GM08714 (cell line): ENCODE measurements around the gene EFNA4.

Source experiments
- H3K4me3 ChIP-seq: fragments of 200-500 bp; sonication (Bioruptor generic); 2 replicates; pipeline ENCODE4 v1.5.1; 2014; ENCODE audit warnings: mild to moderate bottlenecking, low read length, inconsistent platforms
- ZNF274 ChIP-seq: IDR thresholded peaks from 2 replicates; pipeline ENCODE4 v1.6.1; 2012; ENCODE audit warnings: mild to moderate bottlenecking, low read depth, low read length

The EFNA4 gene, protein sequence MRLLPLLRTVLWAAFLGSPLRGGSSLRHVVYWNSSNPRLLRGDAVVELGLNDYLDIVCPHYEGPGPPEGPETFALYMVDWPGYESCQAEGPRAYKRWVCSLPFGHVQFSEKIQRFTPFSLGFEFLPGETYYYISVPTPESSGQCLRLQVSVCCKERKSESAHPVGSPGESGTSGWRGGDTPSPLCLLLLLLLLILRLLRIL

DNA sequence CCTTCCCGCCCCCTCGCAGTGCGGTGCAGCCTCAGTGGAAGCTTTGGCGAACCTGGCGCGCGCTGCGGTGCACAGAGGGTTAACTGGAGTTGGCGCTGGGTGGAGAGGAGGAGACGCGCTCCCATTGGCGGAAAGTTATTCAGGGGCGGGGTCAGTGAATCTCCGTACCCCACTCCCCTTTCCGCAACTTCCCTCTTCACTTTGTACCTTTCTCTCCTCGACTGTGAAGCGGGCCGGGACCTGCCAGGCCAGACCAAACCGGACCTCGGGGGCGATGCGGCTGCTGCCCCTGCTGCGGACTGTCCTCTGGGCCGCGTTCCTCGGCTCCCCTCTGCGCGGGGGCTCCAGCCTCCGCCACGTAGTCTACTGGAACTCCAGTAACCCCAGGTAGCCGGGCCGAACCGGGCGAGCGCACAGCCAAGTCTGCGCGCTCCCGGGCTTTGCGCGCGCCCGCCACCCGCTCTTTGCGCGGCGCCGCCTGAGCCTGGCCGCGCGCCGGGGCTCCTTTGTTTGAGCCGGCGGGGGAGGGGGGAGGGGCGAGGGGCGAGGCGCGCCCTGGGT lies at the start of gene EFNA4:
Gene EFNA4, plus strand, starts transcription at position 191 of the 561 bp plus-strand sequence. Its CDS starts 84 bp downstream, at position 275.
- no peak for TF ChIP-seq ZNF274
- peak within 1 kb of the TSS; percentile 79 for H3K4me3 ChIP-seq

- no peak overlapping the region for H3K4me3 ChIP-seq
- TF ChIP-seq ZNF274: no peak
Measured at GRCh38 chr1:155014709-155015508, 48.6 kb upstream of the EFNA4 start.

- no peak overlapping the region for H3K4me3 ChIP-seq
- no peak for TF ChIP-seq ZNF274
Measured at GRCh38 chr1:155015527-155016230, 47.9 kb upstream of the EFNA4 start.

DNA sequence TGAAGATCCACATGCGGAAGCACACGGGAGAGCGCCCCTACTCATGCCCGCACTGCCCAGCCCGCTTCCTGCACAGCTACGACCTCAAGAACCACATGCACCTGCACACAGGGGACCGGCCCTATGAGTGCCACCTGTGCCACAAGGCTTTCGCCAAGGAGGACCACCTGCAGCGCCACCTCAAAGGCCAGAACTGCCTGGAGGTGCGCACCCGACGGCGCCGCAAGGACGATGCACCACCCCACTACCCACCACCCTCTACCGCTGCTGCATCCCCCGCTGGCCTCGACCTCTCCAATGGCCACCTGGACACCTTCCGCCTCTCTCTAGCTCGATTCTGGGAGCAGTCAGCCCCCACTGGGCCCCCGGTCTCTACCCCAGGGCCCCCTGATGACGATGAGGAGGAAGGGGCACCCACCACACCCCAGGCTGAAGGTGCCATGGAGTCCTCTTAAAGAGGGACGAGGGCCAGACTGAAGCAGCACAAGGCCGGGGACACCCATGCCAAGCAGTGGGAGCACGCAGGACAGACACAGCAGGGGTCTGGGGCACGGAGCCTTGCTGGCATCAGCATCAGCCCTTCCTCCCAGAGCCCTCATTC lies 47.2 kb upstream of the EFNA4 start:
- H3K4me3 ChIP-seq: no peak overlapping the region
- no peak for TF ChIP-seq ZNF274

- H3K4me3 ChIP-seq: peak overlapping the region; percentile 7; the same call in 1 of the 2 replicates
- no peak for TF ChIP-seq ZNF274
Measured at GRCh38 chr1:155017041-155017945, 46.2 kb upstream of the EFNA4 start.

- no peak for TF ChIP-seq ZNF274
- peak overlapping the region; percentile 7; the same call in 1 of the 2 replicates for H3K4me3 ChIP-seq
Measured at GRCh38 chr1:155017946-155018316, 45.6 kb upstream of the EFNA4 start.

DNA sequence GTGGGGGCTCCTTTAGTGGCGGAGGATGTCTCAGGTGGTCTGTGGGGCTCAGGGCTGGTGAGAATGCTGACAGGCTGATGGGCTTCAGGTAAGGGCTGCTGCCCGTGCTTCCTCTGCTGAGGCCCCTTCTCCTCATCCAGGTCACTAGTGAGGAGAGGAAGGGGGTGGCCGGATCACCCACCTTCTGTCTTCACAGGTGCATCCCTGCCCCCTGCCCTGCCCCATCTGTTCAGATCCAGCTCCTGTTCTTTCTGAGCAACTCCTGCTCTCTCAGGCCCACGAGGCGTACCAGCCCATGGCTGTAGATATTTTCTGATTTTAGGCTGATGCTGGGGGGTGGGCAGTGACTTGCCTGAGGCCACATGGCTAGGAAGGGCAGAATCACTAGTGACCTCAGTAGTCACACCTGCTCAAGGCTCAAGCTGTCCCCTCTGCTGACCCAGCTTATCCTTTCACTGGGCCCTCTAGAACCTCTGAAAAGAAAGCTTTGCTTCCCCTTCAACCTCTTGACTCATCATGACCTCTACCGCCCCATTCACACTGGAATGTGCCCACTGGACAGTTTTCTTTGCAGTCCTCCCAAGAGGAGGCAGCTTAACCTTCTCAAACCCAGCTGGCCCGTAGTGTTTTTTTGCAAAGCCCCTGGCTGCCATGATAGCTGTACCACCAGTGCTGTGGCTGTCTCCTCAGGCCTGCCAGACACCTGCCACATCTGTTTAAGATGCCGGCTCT lies 44.8 kb upstream of the EFNA4 start:
- TF ChIP-seq ZNF274: no peak

GRCh38 chr1:155019377-155020245 lies 43.9 kb upstream of the EFNA4 start:
- no peak overlapping the region for H3K4me3 ChIP-seq
- no peak for TF ChIP-seq ZNF274

More for the DNA sequence above, 44.8 kb upstream of the EFNA4 start:
- H3K4me3 ChIP-seq: no peak overlapping the region

GRCh38 chr1:155022136-155022926 lies 41.2 kb upstream of the EFNA4 start:
- H3K4me3 ChIP-seq: no peak overlapping the region
- TF ChIP-seq ZNF274: no peak

- no peak for TF ChIP-seq ZNF274
- H3K4me3 ChIP-seq: no peak overlapping the region
Measured at GRCh38 chr1:155022927-155023236, 40.7 kb upstream of the EFNA4 start.

GRCh38 chr1:155023627-155024026 lies 39.9 kb upstream of the EFNA4 start:
- H3K4me3 ChIP-seq: no peak overlapping the region
- TF ChIP-seq ZNF274: no peak
